Uterus (tissue), 2 donors: ENCODE data around the gene MED8.

ENCODE experiments used
- POLR2A ChIP-seq, 2 donors: fragments of 450-650 bp; IDR thresholded peaks; one replicate each; pipeline ENCODE4 v1.6.1; 2016; ENCODE audit warnings: antibody characterized with exemption in 2 of 2, mild to moderate bottlenecking in 1 of 2, moderate library complexity in 1 of 2
- TF ChIP-seq, protein P1 (sequence below), 4 experiments: fragments of 200-600 bp in 2 of 4; fragments of 450-650 bp in 2 of 4; sonication (generic) in 2 of 4; IDR thresholded peaks; one replicate each; pipeline ENCODE4 v1.5.1; 2016 to 2019; ENCODE audit warnings: antibody characterized with exemption in 4 of 4, mild to moderate bottlenecking in 2 of 4, moderate library complexity in 1 of 4

DNA sequence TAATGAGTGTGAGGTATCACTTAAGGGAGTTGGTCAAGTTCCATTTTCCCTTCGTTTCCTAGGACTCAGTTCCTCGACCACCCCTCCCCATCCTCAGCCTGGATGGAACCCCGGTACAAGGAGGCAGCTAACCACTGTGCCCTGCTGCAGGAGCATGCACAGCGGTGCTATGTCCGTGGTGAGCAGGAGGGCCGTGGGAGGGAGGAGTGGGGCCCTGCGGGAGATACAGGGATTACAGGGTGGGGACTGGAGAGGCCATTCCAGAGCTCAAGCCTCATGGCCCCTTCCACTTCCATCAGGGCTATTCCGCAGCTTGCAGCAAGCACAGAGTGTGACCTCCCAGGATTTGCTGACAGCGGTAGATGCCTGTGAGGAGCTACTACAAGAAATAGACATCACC lies 38.3 kb upstream of the MED8 start:
- TF ChIP-seq, protein P1, sequence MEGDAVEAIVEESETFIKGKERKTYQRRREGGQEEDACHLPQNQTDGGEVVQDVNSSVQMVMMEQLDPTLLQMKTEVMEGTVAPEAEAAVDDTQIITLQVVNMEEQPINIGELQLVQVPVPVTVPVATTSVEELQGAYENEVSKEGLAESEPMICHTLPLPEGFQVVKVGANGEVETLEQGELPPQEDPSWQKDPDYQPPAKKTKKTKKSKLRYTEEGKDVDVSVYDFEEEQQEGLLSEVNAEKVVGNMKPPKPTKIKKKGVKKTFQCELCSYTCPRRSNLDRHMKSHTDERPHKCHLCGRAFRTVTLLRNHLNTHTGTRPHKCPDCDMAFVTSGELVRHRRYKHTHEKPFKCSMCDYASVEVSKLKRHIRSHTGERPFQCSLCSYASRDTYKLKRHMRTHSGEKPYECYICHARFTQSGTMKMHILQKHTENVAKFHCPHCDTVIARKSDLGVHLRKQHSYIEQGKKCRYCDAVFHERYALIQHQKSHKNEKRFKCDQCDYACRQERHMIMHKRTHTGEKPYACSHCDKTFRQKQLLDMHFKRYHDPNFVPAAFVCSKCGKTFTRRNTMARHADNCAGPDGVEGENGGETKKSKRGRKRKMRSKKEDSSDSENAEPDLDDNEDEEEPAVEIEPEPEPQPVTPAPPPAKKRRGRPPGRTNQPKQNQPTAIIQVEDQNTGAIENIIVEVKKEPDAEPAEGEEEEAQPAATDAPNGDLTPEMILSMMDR (IDR thresholded peaks at IDR 0.05), result no peak
- TF ChIP-seq POLR2A (IDR thresholded peaks at IDR 0.05), result no peak
